ES-I3 (cell line): Measurements from ENCODE around the gene TMEM125.
A peak's percentile ranks its signal among the peaks of the same experiment; 100 is the strongest.

Experiments
- H3K36me3 ChIP-seq: 2 replicates; pipeline ENCODE4 v1.6.1; 2013; ENCODE audit warnings: mild to moderate bottlenecking, low read length, control low read depth, moderate library complexity; ENCODE audit not compliant: insufficient read depth
- H3K4me1 ChIP-seq: 2 replicates; pipeline ENCODE4 v1.6.1; 2013; ENCODE audit warnings: mild to moderate bottlenecking, control low read depth, low read length; ENCODE audit not compliant: insufficient read depth
- H3K9ac ChIP-seq: 2 replicates; pipeline ENCODE4 v1.6.1; 2013; ENCODE audit warnings: low read depth, mild to moderate bottlenecking, low read length, moderate library complexity
- H3K9me3 ChIP-seq: 2 replicates; pipeline ENCODE4 v1.6.1; 2013; ENCODE audit warnings: mild to moderate bottlenecking, low read length, moderate library complexity; ENCODE audit not compliant: control insufficient read depth, insufficient read depth

The TMEM125 gene

DNA sequence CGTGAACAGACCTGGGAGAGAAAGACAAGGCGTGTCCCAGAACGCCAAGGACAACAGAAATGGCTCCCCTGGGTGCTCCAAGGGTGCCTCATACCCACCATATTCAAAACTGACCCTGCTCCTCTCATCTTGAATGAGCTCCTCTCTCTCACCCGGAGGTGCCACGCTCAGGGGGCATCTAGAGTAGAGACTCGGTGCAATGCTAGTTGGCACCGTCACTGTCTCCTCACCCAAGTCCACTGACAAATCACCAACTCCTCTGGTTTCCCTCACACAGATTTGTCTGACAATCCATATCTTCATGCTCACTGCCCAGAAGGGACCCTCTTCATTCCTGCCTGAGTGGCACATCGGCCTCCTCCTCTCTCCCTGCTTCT lies 5.0 kb downstream of the TMEM125 start:
- Histone ChIP-seq H3K36me3 (no peaks in the 10 kb centered on the region), H3K9ac (no peak overlapping the region), H3K4me1 (peaks cover 12% of the 10 kb centered on the region; the same call in 1 of the 2 replicates), H3K9me3 (no peaks in the 10 kb centered on the region)

GRCh38 chr1:43275826-43276620 lies 6.2 kb downstream of the TMEM125 start:
- Histone ChIP-seq H3K9me3 (no peaks in the 10 kb centered on the region), H3K4me1 (peaks cover 9% of the 10 kb centered on the region; the same call in 1 of the 2 replicates), H3K36me3 (no peaks in the 10 kb centered on the region), H3K9ac (no peak overlapping the region)

DNA sequence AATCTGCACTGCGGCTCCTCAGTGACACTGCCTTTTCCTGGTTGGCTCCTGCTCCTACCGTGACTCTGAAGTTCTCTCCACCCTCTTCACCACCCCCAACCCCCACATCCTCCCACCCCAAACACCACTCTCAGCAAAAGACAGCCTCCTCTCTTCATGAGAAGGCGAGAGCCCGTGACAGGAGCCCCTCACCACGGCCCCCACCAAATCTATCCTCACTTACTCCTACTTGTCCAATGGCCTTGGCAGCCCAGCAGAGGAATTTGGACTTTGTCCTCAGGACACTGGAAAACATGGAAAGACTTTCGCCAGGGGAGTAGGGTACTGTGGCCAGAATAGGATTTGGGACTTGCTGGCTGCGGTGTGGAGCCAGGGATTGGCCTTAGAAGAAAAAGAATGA lies 6.9 kb downstream of the TMEM125 start:
- Histone ChIP-seq H3K4me1 (peaks cover 4% of the 10 kb centered on the region; the same call in 1 of the 2 replicates), H3K9ac (no peak overlapping the region), H3K36me3 (no peaks in the 10 kb centered on the region), H3K9me3 (no peaks in the 10 kb centered on the region)

DNA sequence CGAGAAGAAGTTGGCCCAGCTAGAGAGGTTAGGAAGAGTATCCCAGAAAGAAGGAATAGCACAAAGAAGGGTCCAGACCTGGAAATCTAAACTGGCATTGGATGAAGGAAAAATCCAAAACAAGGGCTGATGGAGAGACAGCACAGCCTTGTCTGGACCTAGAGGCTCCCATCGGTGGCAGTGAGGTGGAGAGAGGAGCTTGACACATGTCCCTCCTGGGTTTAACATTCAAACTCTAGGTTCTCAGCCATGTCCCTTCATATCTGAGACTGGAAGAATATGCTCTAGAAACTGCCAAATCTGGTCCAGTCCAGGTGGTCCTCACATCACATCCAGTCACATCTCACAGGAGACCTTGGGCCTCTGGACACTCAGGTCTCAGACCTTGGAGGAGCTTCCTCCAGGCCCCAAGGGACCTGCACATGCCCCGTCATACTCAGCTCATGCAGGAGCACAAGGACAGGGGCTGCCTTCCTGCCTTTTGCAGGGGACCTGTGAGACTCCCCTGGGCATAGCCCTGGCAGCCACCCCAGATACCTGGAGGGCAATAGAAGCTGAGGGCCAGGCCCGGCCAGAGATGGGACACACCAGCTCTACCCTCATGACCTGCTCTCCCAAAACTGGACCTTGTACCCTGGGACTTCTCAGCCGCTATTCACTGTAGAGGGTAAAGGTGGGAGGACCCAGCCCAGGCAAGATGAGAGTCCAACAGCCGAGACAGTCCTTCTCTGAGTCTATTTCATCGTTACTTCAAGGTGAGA lies 7.5 kb downstream of the TMEM125 start:
- no peaks in the 10 kb centered on the region for H3K4me1 ChIP-seq
- no peak overlapping the region for H3K9ac ChIP-seq
- H3K9me3 ChIP-seq = no peaks in the 10 kb centered on the region
- H3K36me3 ChIP-seq = no peaks in the 10 kb centered on the region

- no peaks in the 10 kb centered on the region for H3K9me3 ChIP-seq
- H3K36me3 ChIP-seq = no peaks in the 10 kb centered on the region
- H3K4me1 ChIP-seq = no peaks in the 10 kb centered on the region
- H3K9ac ChIP-seq = no peak overlapping the region
These were observed 9.4 kb downstream of the TMEM125 start for GRCh38 chr1:43279161-43279560.

GRCh38 chr1:43279666-43280065 lies 9.9 kb downstream of the TMEM125 start:
- Histone ChIP-seq H3K9me3 (no peaks in the 10 kb centered on the region), H3K36me3 (no peaks in the 10 kb centered on the region), H3K9ac (no peak overlapping the region), H3K4me1 (no peaks in the 10 kb centered on the region)

DNA sequence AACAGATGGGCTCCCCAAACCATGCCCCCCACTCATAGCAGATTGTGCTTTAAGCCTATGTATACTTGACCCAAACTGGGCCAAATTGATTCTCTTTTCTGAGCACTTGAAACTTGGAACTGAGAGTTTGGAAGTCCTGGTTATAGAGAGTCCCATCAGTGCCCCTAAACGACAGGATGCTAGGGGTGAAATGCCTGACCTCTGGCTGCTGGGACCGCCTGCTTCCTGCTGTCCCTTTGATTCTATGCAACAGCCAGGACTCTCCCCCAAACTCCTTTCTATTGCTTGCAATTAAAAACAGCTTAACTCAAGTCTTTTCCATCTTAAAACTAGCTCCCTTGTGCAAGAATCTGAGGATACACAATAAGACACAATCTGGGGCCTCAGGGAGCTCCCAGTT lies 10.9 kb downstream of the TMEM125 start:
- H3K4me1 ChIP-seq = peaks cover 5% of the 10 kb centered on the region; the same call in 1 of the 2 replicates
- no peak overlapping the region; the same call in 1 of the 2 replicates for H3K9ac ChIP-seq
- H3K9me3 ChIP-seq = no peaks in the 10 kb centered on the region
- H3K36me3 ChIP-seq = no peaks in the 10 kb centered on the region

DNA sequence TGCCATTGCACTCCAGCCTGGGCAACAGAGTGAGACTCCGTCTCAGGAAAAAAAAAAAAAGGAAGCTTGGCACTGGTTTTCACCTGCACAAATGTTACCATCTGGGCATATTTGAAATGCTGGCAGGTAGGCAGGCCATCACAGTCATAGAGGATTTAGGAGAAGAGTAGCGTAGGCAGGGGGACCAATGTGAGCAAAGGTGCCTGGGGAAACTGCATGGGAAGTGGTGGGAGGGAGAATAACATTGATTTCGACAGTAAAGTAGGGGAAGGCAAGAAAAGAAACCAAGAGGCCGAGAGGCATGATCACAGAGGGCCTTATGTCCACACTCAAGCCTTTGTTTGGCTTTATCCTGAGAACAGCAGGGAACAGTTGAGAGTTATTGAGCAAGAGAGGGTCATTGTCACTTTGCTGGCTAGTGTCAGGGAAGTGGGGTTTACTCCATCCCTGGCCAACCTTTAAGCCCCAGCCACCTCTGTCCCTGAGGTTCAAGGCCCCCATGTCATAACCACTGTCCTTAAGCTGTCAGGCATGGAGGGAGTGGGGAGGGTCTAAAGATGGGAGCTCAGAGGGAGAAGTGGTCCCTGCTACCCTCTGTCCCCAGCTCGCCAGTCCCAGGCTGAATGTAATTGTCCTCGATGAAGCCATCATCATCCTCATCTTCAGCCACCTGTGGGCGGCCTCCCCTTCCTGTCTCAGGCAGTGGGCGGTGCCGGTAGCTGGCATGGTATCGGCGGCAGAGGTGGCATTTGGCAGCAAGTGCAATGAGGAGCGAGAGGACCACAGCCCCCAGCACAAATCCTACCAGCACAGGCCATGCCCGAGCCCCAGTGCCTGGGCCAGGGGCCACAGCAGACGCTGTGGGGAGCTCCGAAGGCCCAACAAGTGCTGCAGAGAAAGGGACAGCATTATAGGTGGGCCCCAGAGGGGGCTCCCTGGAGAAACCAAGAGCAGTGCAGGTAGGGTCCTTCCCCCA lies 12.7 kb downstream of the TMEM125 start:
- Histone ChIP-seq H3K36me3 (no peaks in the 10 kb centered on the region), H3K9ac (no peak overlapping the region), H3K4me1 (peaks cover 9% of the 10 kb centered on the region; the same call in 1 of the 2 replicates), H3K9me3 (no peaks in the 10 kb centered on the region)

DNA sequence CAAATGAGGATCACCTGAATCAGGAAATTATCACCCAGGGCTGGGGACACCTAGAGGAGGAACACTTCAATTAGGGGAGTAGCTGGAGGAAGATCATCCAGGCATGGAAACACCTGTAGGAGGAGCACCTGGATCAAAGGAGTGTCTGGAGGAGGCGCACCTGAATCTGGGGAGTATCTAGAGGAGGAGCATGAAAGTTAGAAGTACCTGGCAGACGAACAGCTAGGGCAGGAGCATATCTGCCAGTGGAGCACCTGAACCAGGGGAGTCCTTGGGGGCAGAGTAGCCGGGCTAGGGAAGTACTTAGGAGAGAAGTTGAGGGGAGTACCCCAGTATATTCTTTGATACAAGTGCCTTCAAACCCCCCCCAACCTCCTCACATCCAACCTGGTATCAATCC lies 14.3 kb downstream of the TMEM125 start:
- Histone ChIP-seq H3K9ac (no peak overlapping the region), H3K9me3 (no peaks in the 10 kb centered on the region), H3K4me1 (peaks cover 9% of the 10 kb centered on the region; the same call in 1 of the 2 replicates), H3K36me3 (no peaks in the 10 kb centered on the region)

- peak overlapping the region; percentile 66; the same call in 1 of the 2 replicates for H3K9ac ChIP-seq
- H3K36me3 ChIP-seq = no peaks in the 10 kb centered on the region
- H3K9me3 ChIP-seq = no peaks in the 10 kb centered on the region
- peaks cover 9% of the 10 kb centered on the region; the same call in 1 of the 2 replicates for H3K4me1 ChIP-seq
These were observed 14.8 kb downstream of the TMEM125 start for GRCh38 chr1:43284546-43285110.

- peaks cover 9% of the 10 kb centered on the region; the same call in 1 of the 2 replicates for H3K4me1 ChIP-seq
- peak within 1 kb of the TSS; percentile 66; the same call in 1 of the 2 replicates for H3K9ac ChIP-seq
- no peaks in the 10 kb centered on the region for H3K9me3 ChIP-seq
- no peaks in the 10 kb centered on the region for H3K36me3 ChIP-seq
These were observed 15.6 kb downstream of the TMEM125 start, which contains the start of gene C1orf210 for GRCh38 chr1:43285269-43285990. TSS of gene C1orf210 (minus strand) at chr1:43285581. CDS start at chr1:43283270, 2,311 bp downstream.

DNA sequence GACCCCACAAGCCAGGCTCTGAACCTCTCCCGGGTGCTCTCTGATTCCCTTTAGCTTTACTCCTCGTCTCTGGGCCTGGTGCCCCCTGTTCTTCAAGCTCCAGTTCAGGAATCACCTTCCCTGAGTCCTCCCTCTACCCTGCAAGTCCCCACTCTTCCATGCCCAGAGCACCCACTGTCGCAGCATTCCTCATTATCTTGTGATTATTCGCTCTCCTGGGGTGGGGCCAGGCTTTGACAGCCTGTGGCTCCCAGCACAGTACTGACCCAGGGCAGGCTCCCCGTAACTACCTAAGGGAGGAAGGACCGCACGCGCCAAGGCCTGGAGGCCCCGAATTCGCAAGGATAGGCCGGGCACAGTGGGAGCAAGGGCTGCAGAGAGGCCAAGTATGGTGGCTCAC lies 16.3 kb downstream of the TMEM125 start:
- H3K36me3 ChIP-seq = no peaks in the 10 kb centered on the region
- H3K9me3 ChIP-seq = no peaks in the 10 kb centered on the region
- H3K9ac ChIP-seq = peak overlapping the region; percentile 66; the same call in 1 of the 2 replicates
- peaks cover 9% of the 10 kb centered on the region; the same call in 1 of the 2 replicates for H3K4me1 ChIP-seq

DNA sequence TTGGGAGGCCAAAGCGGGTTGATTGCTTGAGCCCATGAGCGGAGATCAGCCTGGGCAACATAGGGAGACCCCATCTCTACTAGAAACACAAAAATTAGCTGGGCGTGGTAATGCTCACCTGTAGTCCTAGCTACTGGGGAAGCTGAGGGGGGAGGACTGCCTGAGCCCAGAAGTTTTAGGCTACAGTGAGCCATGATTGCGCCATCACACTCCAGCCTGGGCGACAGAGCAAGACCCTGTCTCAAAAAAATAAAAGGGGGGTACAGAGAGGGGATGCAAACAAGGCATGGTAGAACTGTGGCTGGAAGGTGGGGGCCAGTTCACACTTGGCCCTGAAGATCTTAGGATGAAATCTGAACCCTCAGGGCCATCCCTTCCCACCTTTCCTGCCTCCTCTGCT lies 16.8 kb downstream of the TMEM125 start:
- Histone ChIP-seq H3K9ac (no peak overlapping the region), H3K9me3 (no peaks in the 10 kb centered on the region), H3K36me3 (no peaks in the 10 kb centered on the region), H3K4me1 (peaks cover 9% of the 10 kb centered on the region; the same call in 1 of the 2 replicates)
